ENCODE measurements around the gene SRRM2. TPM values are rescaled to one million over a fixed set of nuclear protein-coding genes. Genes with fewer than 3 reads are reported as not detected.

Gene SRRM2
- total RNA-seq, 2 donors from 2014 or later: 569 to 1,109 TPM

DNA sequence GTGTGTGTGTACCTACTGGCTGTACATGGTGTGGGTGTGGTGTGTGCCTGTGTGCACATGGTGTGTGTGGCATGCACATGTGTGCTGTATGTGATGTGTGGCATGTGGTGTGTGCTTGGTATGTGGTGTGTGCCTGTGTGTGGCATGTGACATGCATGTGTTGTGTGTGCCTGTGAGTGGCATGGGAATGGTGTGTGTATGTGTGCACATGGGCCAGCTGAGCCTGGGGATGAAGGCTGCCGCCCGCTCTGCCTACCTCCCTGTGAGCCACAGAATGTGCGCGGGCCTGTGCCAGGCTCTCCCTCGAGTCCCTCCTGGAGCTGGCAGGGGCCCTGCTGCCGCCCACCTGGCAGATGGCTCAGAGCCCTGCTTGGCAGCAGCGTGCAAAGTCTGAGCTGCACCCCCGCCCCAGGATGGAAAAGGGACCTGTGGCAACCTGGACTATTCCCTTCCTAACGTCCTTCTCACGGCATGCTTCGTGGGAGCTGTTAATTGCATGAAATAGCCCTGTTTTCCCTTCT is 41.7 kb upstream of the SRRM2 start:
- Mint-ChIP-seq H3K36me3 (no peaks in the 10 kb centered on the region), H3K27ac (no peak overlapping the region), H3K4me1 (ENCODE audit: low read depth in 2 of 2) (peaks cover 4 to 5% of the 10 kb centered on the region in 2 donors), H3K27me3 (no peaks in the 10 kb centered on the region), H3K9me3 (no peaks in the 10 kb centered on the region), H3K4me3 (no peak overlapping the region)
- no peak for ATAC-seq
- no peak for DNase-seq (ENCODE audit: low spot score)

DNA sequence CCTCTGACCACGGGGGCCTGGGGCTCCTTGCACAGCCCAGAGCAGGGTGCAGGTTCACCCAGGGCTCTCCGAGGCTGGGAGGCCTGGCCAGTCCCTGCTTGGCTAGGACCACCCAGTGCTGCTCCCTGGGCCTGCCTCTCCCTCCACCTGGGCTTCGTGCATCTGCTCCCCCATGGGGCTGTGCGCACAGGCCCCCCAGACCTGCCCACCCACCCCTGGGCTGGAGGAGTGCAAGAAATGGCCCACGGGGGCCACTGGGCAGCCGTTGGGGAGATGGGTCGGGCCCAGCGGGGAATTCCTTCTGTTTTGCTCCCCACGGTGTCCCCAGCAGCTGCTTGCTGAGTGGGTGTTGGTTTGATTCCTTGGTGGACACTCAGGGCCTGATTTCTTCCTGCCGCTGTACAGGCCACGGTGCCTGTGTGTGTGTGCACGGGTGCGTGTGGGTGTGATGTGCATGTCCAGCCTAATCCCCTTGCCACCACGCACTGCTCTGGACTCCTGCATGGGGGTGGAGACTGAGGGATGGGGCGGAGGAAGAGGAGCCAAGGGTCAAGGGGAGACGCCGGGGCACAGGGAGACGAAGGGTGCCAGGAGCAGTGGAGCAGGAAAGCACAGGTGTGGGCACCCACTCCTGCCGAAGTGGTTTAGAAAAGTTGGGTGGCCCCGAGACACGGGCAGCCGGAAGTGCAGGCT is 40.9 kb upstream of the SRRM2 start:
- Mint-ChIP-seq H3K4me1 (ENCODE audit: low read depth in 2 of 2) (peaks cover 4 to 5% of the 10 kb centered on the region in 2 donors), H3K36me3 (no peaks in the 10 kb centered on the region), H3K27me3 (no peaks in the 10 kb centered on the region), H3K4me3 (no peak overlapping the region), H3K9me3 (no peaks in the 10 kb centered on the region), H3K27ac (no peak overlapping the region)
- ATAC-seq: no peak
- no peak for DNase-seq (ENCODE audit: low spot score)

DNA sequence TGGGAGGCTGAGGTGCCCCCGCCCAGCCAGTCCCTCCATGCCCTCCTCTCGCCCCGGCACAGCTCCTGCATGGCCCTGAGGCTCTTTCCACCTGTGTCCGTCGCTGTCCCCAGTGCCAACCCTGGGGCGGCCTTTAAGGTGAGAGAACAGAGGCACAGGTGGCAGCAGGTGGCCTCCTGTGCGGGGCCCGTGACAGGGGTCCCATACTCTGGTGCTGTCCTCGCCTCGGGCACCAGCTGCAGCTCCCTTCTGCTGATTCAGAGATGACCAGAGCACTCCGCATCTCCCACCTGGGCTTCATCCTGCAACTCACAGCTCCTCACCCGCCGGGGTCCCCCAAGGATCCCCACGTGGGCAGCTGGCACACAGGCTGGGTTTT is 40.4 kb upstream of the SRRM2 start:
- Mint-ChIP-seq H3K27ac (no peak overlapping the region), H3K27me3 (no peaks in the 10 kb centered on the region), H3K4me1 (ENCODE audit: low read depth in 2 of 2) (peaks cover 4 to 5% of the 10 kb centered on the region in 2 donors), H3K9me3 (no peaks in the 10 kb centered on the region), H3K36me3 (no peaks in the 10 kb centered on the region), H3K4me3 (no peak overlapping the region)
- DNase-seq (ENCODE audit: low spot score) (no peak), ATAC-seq (no peak)

GRCh38 chr16:2712546-2712945 is 39.9 kb upstream of the SRRM2 start:
- no peaks in the 10 kb centered on the region for H3K27me3 Mint-ChIP-seq
- H3K36me3 Mint-ChIP-seq: no peaks in the 10 kb centered on the region
- H3K9me3 Mint-ChIP-seq: no peaks in the 10 kb centered on the region
- ATAC-seq (no peak), DNase-seq (ENCODE audit: low spot score) (no peak)
- H3K27ac Mint-ChIP-seq: no peak overlapping the region
- H3K4me3 Mint-ChIP-seq: no peak overlapping the region
- H3K4me1 Mint-ChIP-seq (ENCODE audit: low read depth in 2 of 2): peaks cover 4 to 5% of the 10 kb centered on the region in 2 donors

GRCh38 chr16:2713523-2713922 is 38.9 kb upstream of the SRRM2 start:
- DNase-seq (ENCODE audit: low spot score): no peak
- H3K27me3 Mint-ChIP-seq: no peaks in the 10 kb centered on the region
- no peak overlapping the region for H3K4me3 Mint-ChIP-seq
- H3K27ac Mint-ChIP-seq: no peak overlapping the region
- H3K4me1 Mint-ChIP-seq (ENCODE audit: low read depth in 2 of 2): peaks cover 5 to 6% of the 10 kb centered on the region in 2 donors
- no peaks in the 10 kb centered on the region for H3K36me3 Mint-ChIP-seq
- no peaks in the 10 kb centered on the region for H3K9me3 Mint-ChIP-seq
- no peak for ATAC-seq

DNA sequence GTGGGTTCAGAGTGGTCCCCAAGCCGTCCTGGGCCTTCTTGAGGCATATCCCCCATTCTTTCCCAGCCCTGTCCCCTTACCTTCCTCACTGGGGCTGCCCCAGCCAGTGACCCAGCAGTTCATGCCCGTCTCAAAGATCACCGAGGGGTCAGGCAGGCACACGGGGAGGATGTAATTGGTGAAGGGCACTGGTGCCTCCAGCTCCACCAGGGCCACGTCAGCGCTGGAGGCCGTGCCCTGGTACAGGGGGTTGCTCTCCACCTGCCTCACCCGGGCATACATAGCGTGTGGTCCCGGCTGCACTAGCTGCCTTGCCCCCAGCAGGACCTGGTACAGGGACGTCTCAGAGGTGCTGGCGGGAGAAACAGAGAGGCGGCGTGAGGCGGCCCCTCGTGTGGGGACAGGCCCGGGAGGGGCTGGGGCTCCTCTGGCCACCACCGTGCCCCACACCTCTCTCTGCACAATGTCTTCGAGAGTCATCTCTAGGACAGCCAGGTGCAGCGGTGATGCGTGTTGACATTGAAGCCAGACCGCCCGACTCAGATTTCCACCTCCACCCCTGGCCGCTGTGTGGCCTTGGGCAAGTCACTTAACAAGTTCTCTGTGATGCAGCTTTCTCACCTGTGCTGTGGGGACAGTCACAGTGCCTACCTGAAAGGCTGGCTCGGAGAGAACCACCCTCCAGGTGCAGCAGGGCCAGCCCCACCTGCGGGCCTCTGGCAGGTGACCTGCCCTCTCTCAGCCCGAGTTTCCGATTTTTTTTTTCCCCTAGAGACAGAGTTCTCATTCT is 38.3 kb upstream of the SRRM2 start:
- H3K27me3 Mint-ChIP-seq: no peaks in the 10 kb centered on the region
- no peaks in the 10 kb centered on the region for H3K9me3 Mint-ChIP-seq
- H3K36me3 Mint-ChIP-seq: no peaks in the 10 kb centered on the region
- ATAC-seq (no peak), DNase-seq (ENCODE audit: low spot score) (no peak)
- peaks cover 5 to 6% of the 10 kb centered on the region in 2 donors for H3K4me1 Mint-ChIP-seq (ENCODE audit: low read depth in 2 of 2)
- H3K4me3 Mint-ChIP-seq: no peak overlapping the region
- no peak overlapping the region for H3K27ac Mint-ChIP-seq

GRCh38 chr16:2715064-2715463 is 37.4 kb upstream of the SRRM2 start:
- no peak overlapping the region for H3K27ac Mint-ChIP-seq
- no peak overlapping the region for H3K4me3 Mint-ChIP-seq
- no peaks in the 10 kb centered on the region for H3K27me3 Mint-ChIP-seq
- H3K9me3 Mint-ChIP-seq: no peaks in the 10 kb centered on the region
- ATAC-seq (no peak), DNase-seq (ENCODE audit: low spot score) (no peak)
- H3K36me3 Mint-ChIP-seq: no peaks in the 10 kb centered on the region
- H3K4me1 Mint-ChIP-seq (ENCODE audit: low read depth in 2 of 2): peaks cover 5 to 6% of the 10 kb centered on the region in 2 donors

DNA sequence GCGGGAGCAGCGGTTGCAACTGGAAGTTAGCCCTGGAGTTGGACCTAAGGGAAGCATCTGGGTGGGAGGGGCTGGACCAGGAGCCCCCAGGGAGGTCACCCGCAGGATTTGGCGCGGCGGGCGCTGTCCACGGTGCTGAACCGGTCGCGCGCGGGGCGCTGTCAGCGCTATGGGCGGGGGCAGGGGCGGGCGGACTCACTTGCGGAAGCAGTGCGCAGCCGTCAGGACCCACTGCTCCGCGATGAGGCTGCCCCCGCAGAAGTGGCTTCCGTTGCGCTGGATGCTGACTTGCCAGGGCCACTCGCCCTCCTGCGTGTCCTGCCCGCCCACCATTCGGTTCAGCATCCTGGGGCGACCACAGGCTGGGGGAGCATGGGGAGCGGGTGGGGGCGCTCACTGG is 36.9 kb upstream of the SRRM2 start:
- DNase-seq (ENCODE audit: low spot score): peak; percentile 85
- Mint-ChIP-seq H3K9me3 (no peaks in the 10 kb centered on the region), H3K4me3 (no peak overlapping the region), H3K36me3 (no peaks in the 10 kb centered on the region), H3K4me1 (ENCODE audit: low read depth in 2 of 2) (peaks cover 5 to 6% of the 10 kb centered on the region in 2 donors), H3K27me3 (no peaks in the 10 kb centered on the region), H3K27ac (no peak overlapping the region)
- peak; percentile 87 to 91 for ATAC-seq

DNA sequence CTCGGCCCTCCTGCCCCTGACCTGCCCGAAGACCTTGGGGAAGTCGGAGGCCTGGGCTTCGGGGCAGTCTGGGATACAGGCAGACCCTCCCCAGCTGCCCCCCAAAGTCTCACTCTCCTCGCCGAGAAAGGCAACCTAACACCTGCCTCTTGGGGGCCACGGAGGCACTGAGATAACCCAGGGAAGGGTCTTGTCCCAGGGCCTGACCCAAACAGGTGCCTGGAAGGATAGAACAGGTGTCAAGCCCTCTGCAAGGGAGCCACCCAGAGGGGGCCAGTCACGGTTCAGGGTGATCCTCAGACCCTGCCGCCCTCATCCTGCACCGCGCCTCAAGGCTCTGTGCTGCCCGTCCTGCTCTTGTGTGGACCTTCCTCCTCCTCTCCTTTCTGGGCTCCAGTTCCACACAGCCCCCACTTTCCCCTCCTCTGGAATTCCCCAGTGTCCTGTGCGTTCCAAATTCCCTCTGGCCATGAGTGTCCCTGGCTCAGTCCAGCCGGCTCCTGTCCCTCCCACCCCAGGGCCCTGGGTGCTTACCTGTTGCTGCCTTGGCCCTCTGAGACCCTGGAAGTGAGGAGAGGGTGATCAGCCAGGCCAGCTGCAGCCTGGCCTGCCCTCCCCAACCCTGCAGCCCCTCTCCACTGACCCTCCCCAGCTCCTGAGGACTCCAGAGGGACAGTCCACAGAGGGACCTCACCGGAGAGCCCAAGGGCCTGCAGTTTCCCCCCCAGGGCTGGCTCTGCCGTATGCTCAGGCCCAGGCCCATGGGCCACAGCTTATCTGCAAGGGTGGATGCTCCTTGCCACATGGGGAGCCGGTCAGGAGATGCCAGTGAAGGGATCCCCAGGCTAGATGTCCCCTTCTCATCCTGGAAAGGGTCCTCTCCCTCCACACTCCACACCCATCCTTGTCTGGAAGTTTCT is 36.2 kb upstream of the SRRM2 start:
- Mint-ChIP-seq H3K36me3 (no peaks in the 10 kb centered on the region), H3K27ac (no peak overlapping the region), H3K9me3 (no peaks in the 10 kb centered on the region), H3K27me3 (no peaks in the 10 kb centered on the region), H3K4me1 (ENCODE audit: low read depth in 2 of 2) (peaks cover 5 to 6% of the 10 kb centered on the region in 2 donors), H3K4me3 (no peak overlapping the region)
- ATAC-seq (no peak), DNase-seq (ENCODE audit: low spot score) (no peak)

DNA sequence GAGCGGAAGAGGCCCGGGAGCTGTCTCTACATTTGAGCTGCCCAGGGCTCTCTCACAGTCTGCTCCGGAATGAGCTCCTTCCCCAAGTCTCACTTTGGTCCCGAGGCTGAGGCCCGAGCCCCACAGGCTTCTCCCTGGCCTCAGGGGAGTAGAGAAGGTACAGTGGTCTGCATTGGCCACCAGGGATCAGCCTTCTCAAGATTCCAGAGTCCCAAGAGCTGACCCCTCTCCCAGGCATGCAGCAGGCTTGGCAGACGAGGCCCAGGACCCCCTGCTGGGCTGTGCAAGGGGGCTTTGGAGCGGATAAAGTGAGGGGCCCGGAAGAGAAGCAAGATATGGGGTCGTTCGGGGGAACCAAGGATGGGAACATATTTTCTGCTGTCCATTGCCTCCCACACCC is 35.5 kb upstream of the SRRM2 start:
- Mint-ChIP-seq H3K36me3 (no peaks in the 10 kb centered on the region), H3K9me3 (no peaks in the 10 kb centered on the region), H3K27ac (no peak overlapping the region), H3K4me1 (ENCODE audit: low read depth in 2 of 2) (peaks cover 5 to 6% of the 10 kb centered on the region in 2 donors), H3K4me3 (no peak overlapping the region), H3K27me3 (no peaks in the 10 kb centered on the region)
- DNase-seq (ENCODE audit: low spot score) (no peak), ATAC-seq (no peak)

DNA sequence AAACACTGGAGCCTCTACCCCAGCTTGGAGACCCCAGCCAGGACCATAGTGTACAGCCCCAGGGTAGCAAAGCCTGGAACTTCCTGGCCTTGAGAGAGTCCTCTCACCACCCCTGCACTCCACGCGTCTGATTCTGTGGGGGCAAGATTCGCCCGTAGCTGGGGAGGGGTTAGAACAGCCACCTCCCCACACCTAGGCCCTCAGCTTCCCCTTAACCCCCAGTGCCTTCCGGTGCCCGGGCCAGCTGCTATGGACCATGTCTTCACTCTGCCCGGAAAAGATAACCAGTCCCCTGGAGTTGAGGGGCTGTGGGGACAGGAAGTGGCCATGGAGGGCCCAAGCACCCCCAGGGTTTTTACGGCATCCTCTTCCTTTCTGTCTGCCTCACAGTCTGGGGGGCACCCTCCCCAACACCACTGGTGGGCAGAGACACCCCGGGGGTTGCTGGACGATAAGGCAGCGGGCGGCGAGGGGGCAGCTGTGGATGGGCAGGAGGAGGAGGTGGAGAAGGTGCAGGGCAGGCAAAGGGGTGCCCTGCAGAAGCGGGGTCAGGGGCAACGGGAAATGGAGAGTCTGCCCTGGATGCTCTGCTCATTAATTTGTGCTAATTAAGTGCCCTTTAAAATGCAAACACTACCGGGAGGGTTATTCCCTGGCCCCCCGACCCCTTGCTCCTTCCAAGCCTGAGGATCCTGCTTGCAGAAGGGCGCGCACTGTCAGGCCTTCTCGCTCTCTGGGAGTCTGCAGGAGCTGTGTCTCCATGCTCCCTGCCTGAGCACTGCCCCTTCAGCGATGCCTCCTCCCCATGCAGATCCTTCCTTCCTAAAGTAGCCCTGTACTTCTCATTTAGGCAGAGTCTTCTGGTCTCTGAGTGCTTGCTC is 34.8 kb upstream of the SRRM2 start:
- no peaks in the 10 kb centered on the region for H3K36me3 Mint-ChIP-seq
- peaks cover 5 to 6% of the 10 kb centered on the region in 2 donors for H3K4me1 Mint-ChIP-seq (ENCODE audit: low read depth in 2 of 2)
- H3K27me3 Mint-ChIP-seq: no peaks in the 10 kb centered on the region
- no peak for DNase-seq (ENCODE audit: low spot score)
- no peak overlapping the region for H3K4me3 Mint-ChIP-seq
- H3K27ac Mint-ChIP-seq: no peak overlapping the region
- ATAC-seq: no peak
- H3K9me3 Mint-ChIP-seq: no peaks in the 10 kb centered on the region

- H3K27me3 Mint-ChIP-seq: peaks cover 4 to 5% of the 10 kb centered on the region in 2 donors
- peak overlapping the region in 1 of 2 donors; percentile 53 for H3K27ac Mint-ChIP-seq
- peaks cover 5 to 6% of the 10 kb centered on the region in 2 donors for H3K4me1 Mint-ChIP-seq (ENCODE audit: low read depth in 2 of 2)
- no peaks in the 10 kb centered on the region for H3K36me3 Mint-ChIP-seq
- no peaks in the 10 kb centered on the region for H3K9me3 Mint-ChIP-seq
- DNase-seq (ENCODE audit: low spot score): no peak
- peak overlapping the region; percentile 22 for H3K4me3 Mint-ChIP-seq
- ATAC-seq: no peak
Observed at GRCh38 chr16:2719328-2720063, 32.9 kb upstream of the SRRM2 start.
